ENCODE results near the gene ABLIM2.

Gene ABLIM2

GRCh38 chr4:8123389-8123788, 35.2 kb downstream of the ABLIM2 start:
- DNase-seq = no peak

DNA sequence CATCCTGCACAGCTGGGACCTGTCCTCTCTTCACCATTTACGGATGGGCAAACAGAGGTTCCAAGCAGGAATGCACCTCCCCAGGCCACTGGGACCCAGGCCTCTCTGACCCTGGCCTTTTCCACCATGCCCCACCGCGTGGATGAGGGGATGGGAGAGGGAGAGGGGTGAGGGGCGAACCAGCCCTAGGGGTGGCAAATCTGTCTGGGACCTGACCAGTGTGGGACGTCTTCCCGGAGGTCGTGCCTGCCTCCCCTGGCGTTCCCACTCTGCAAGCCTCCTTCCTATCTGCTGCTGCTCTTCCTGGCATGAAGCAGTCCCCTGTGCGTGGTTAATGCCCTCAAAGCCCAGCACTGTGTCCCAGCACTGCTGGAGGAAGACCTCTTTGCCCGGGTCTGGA, 35.9 kb downstream of the ABLIM2 start:
- DNase-seq = no peak

DNA sequence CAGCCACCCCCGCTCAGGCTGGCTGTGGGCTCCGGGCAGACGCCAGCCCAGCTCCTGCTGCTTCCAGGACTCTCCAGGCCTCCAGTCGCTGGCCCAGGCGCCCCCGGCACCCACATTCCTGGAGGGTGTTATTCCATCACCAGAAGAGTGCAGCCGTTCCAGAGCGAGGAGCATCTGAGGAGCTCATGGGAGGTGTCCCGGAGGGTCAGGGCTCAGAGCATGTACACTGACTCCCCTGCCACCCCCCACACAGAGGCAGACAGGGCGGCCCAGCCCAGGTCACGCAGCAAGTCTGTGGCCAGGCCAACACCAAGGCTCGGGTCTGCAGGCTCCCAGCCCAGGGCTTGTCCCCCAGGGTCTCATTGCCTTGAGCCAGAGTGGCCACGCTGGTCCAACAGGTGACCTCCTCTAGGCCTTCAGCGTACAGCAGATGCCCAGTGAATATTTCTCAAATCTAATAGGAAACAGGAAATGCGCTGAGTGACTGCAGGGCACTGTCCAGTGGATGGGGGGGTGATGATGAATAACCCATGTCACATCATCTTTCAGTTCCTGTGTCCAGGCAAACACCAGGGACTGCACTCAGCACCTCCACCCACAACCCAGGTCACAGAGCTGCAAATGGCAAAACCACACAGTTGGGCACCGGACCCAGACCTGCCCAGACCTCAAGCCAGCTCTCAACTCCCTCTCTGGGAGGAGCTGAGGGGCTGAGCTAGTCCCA, 37.2 kb downstream of the ABLIM2 start:
- DNase-seq = no peak

DNA sequence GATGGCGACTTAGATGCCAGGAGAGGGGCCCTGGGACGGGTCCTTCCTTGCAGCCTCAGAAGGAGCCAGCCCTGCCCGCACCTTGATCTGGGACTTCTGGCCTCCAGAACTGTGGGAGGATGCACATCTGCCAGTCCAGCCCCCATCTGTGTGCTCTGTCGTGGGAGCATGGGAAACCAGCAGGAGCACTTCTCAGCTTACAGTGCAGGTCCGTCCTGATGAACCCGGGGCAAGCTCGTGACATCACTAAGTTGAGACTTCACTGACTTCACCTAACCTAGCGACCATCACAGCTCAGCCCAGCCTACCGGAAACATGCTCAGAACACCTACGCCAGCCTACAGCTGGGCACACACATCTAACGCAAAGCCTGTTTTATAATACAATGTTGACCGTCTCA, 38.1 kb downstream of the ABLIM2 start:
- no peak for DNase-seq

DNA sequence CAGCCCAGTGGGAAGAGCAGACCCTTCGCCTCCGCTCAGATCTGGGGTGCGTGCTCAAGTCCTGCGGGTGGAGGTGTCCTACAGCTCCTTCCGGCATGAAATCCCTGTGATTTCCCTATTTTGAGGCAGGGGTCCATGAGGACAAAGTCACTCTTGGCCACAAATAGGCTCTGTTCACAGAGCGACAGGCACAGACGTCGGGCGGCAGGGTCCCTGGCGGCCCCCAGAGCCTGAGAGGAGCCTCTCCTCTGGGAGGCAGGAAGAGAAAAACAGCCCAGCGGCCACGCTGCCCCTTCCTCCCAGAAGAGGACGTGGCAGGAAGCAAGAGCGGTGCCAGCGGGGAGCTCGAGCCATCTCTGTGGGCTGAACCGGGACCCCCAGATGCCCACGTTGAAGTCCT, 38.7 kb downstream of the ABLIM2 start:
- DNase-seq = no peak

- no peak for DNase-seq
These were observed 40.1 kb downstream of the ABLIM2 start for GRCh38 chr4:8118531-8118930.

DNA sequence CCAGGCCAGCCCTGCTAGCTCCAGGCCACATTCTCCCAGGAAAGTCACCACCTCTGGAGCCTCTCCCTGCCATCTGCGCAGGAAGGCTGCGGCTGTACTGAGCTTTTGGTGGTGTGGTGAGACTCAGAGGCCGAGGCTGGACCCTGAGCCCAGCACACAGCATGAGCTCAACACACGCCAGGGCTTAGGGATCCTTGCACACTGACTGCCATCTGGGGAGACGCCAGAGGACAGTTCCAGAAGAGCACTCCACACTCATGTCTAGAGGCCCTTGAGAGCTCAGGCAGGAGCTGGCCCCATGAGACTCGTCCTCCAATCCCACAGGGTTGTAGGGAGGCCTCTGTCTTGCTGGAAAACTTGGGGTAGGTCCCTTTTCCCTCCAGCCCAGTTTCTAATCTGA, 40.6 kb downstream of the ABLIM2 start:
- no peak for DNase-seq

DNA sequence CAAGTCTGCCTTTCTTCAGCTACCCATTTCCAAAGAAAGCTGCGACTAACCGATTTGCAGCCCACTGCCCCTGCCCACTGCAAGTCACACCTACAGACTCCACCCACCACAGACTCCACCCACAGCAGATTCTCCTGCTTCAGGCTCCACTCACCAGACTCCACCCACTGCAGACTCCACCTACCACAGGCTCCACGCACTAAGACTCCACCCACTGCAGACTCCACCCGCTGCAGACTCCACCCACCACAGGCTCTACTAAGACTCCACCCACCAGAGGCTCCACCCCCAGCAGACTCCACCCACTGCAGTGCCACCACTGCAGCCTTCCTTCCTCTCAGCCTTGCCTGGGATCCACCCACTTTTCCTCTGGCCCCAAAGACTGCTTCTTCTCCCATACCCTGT, 41.3 kb downstream of the ABLIM2 start:
- DNase-seq = peak in 1 of 51 donors; percentile 48

DNA sequence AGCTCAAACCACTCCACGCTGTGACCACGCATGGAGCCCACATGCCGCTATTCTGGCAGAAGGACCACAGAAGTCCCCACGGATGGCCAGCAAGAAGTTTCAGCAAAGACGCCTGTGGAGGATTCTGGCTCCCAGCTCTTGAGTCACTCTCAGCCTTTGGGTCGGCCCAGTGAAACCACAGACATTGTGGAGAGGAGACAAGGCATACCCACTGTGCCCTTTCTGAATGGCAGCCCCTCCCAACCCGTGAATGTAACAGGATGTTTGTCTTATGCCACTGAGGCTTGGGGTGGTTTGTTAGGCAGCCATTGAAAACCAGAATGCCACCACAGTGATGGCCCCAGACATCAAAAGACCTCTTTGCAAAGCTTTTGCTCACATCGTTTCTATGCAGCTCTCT, 42.7 kb downstream of the ABLIM2 start:
- DNase-seq = no peak

- DNase-seq = no peak
These were observed 43.5 kb downstream of the ABLIM2 start for GRCh38 chr4:8115203-8115520.

DNA sequence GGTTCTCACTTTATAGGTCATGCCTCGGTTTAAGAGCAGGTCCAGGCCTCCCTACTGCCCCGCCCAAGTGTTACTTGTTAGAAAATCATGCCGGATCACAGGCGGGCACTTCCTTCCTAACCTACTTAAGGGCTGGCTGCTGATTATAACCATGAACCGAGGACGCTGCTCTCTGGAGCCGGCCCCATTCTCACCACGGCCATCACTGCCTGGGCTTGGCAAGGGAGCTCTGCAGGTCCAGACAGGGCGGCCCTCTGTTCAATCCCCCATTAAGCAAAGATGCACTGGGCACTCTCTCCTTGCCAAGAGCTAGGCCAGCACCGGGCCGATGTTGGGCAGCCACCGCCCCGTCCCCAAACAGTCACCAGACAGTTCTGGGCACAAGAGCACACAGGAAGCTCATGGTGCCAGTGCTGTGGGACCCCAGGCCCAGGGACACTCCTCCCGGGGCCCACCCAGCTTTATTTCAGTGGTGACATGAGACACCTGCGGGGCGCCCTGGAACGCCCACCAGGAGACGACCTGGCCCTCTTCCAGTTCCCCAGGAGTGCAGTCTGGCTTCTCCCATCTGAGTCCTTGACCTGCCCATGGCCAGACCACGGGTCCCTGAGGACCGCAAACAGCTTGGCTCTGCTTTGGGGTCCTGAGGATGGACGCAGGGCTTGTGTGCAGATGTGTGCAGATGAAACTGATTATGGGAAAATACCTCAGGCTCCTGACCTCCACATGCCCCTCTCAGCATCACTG, 44.0 kb downstream of the ABLIM2 start:
- no peak for DNase-seq

DNA sequence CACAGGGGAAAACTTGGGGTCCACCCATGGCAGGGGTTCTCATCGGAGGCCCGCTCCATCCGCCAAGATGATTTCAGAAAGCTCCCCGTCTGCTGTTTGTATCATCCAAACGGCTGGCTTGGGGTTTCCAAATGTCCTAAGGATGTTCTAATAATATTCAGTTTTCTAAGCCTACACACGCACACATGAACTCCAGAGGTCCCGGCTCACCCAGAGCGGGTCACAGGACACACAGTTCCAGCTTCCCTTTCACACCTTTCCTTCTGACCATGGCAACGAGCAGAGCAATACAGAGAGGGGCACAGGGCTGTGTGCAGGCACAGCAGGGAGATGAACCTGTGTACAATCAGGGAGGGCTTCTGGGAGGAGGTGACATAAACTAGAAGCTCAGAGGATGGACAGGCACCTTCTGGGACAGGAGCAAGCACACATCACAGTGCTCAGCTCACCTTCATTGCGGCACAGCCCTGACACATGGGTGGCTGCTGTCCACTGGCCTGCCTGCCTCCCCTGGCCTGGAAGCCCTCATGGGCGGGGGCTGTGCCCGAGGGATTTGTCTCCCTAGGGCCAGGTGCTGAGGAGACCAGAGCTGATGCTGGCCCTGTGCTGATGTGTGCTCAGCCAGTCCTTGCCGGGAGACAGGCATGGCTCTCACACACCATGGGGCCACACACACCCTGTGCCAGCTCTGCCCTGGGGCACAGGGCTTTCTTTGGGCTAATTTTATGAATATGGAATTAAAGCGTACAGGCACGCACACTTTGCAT, 44.8 kb downstream of the ABLIM2 start:
- DNase-seq = no peak

GRCh38 chr4:8112672-8113071, 45.9 kb downstream of the ABLIM2 start:
- no peak for DNase-seq

- no peak for DNase-seq
These were observed 46.5 kb downstream of the ABLIM2 start for GRCh38 chr4:8112036-8112576.

- no peak for DNase-seq
These were observed 48.3 kb downstream of the ABLIM2 start for GRCh38 chr4:8110071-8110986.

- no peak for DNase-seq
These were observed 49.1 kb downstream of the ABLIM2 start for GRCh38 chr4:8109406-8110065.

- DNase-seq = no peak
These were observed 49.6 kb downstream of the ABLIM2 start for GRCh38 chr4:8108991-8109390.

DNA sequence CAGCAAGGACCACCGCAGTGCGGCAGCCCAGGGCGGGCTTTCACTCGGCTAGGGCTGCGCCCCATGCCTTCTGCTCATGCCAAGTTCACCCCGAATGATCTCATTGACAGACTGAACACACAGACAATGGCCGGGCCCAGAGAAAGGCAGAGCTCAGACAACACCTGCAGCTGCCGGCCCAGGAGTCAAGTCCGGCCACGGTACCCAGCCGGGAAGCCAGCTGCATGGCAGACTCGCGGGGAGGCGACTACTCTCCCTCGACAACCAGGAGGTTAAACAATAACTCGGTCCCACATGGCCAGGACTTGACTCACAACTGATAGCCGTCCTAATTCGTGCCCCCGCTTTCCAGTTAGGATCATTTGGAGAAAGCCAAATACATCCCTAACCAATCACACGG, 50.4 kb downstream of the ABLIM2 start:
- DNase-seq = no peak

GRCh38 chr4:8107146-8107657, 51.4 kb downstream of the ABLIM2 start:
- no peak for DNase-seq

DNA sequence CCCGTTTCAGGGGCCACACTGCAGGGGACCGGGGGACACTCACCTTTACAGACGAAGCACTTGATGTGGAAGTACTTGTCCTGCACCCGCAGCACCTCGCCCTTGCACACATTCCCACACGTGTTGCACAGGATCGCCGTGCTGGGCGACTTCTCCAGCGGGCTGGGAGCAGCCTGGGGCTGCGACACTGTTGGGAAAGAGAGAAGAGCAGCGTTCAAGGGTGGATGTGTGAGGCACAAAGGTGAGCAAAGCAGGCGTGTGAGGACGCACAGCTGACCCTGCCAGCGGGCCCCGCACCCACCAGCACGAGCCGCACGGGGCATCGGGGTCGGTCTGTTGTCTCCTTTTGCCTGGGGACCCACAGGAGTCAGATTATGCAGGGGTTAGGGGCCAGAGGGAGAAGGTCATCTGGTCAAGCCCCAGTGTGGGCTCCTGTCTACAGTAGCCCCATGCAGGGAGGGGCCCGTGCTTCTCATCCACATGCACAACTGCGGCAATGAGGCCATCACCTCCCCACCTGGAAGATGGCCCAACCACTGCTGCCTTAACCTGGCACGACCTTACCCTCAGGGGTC, 52.1 kb downstream of the ABLIM2 start:
- no peak for DNase-seq

Data from hypothalamus (tissue), 51 donors.